ENCODE measurements around the gene OR4M1.
"Not testable (repeated sequence)": the region's sequence is repeated elsewhere in the genome, so short reads cannot be mapped to it uniquely, and the experiment has no call there.

The OR4M1 gene

GRCh38 chr14:19773204-19773603, at the start of gene OR4M1:
Gene OR4M1 (plus strand): TSS chr14:19773504. CDS start chr14:19780323, 6,819 bp downstream.
- not testable (repeated sequence) for H3K27me3 Mint-ChIP-seq; ATAC-seq (replicated peaks; ENCODE audit: extremely low read depth, poor library complexity, severe bottlenecking); DNase-seq (ENCODE audit: low spot score in 2 of 2); H3K4me1 Mint-ChIP-seq; H3K36me3 Mint-ChIP-seq (ENCODE audit: insufficient read depth); H3K27ac Mint-ChIP-seq (ENCODE audit: low read depth); H3K4me3 Mint-ChIP-seq
- peaks cover 26% of the 10 kb centered on the region for H3K9me3 Mint-ChIP-seq

- no peak overlapping the region for H3K27ac Mint-ChIP-seq (ENCODE audit: low read depth)
- H3K4me1 Mint-ChIP-seq: no peaks in the 10 kb centered on the region
- DNase-seq (ENCODE audit: low spot score in 2 of 2) (no peak), ATAC-seq (replicated peaks; ENCODE audit: extremely low read depth, poor library complexity, severe bottlenecking) (no peak)
- H3K9me3 Mint-ChIP-seq: peaks cover 7% of the 10 kb centered on the region
- H3K27me3 Mint-ChIP-seq: no peaks in the 10 kb centered on the region
- H3K36me3 Mint-ChIP-seq (ENCODE audit: insufficient read depth): no peaks in the 10 kb centered on the region
- no peak overlapping the region for H3K4me3 Mint-ChIP-seq
Measured at GRCh38 chr14:19729359-19729758, 43.9 kb upstream of the OR4M1 start.

- Mint-ChIP-seq H3K4me3 (no peak overlapping the region), H3K27ac (ENCODE audit: low read depth) (no peak overlapping the region), H3K9me3 (peaks cover 7% of the 10 kb centered on the region), H3K27me3 (no peaks in the 10 kb centered on the region), H3K36me3 (ENCODE audit: insufficient read depth) (no peaks in the 10 kb centered on the region), H3K4me1 (no peaks in the 10 kb centered on the region)
- DNase-seq (ENCODE audit: low spot score in 2 of 2) (no peak), ATAC-seq (replicated peaks; ENCODE audit: extremely low read depth, poor library complexity, severe bottlenecking) (no peak)
Measured at GRCh38 chr14:19729763-19730162, 43.5 kb upstream of the OR4M1 start.

- not testable (repeated sequence) for H3K36me3 Mint-ChIP-seq (ENCODE audit: insufficient read depth); H3K4me1 Mint-ChIP-seq; H3K4me3 Mint-ChIP-seq; H3K27me3 Mint-ChIP-seq; DNase-seq (ENCODE audit: low spot score in 2 of 2); ATAC-seq (replicated peaks; ENCODE audit: extremely low read depth, poor library complexity, severe bottlenecking); H3K27ac Mint-ChIP-seq (ENCODE audit: low read depth)
- peaks cover 10% of the 10 kb centered on the region for H3K9me3 Mint-ChIP-seq
Measured at GRCh38 chr14:19733893-19734292, 39.4 kb upstream of the OR4M1 start.

- Mint-ChIP-seq H3K4me3 (no peak within 1 kb of the TSS), H3K9me3 (peaks cover 11% of the 10 kb centered on the region), H3K4me1 (no peaks in the 10 kb centered on the region), H3K27ac (ENCODE audit: low read depth) (no peak within 1 kb of the TSS), H3K27me3 (no peaks in the 10 kb centered on the region), H3K36me3 (ENCODE audit: insufficient read depth) (no peaks in the 10 kb centered on the region)
- ATAC-seq (replicated peaks; ENCODE audit: extremely low read depth, poor library complexity, severe bottlenecking) (no peak), DNase-seq (ENCODE audit: low spot score in 2 of 2) (no peak)
Measured at GRCh38 chr14:19743256-19743655, 30.0 kb upstream of the OR4M1 start, which contains the start of gene OR4Q3. Gene OR4Q3 (plus strand): TSS chr14:19743571.

GRCh38 chr14:19752316-19752715, 21.0 kb upstream of the OR4M1 start:
- H3K27ac Mint-ChIP-seq (ENCODE audit: low read depth); ATAC-seq (replicated peaks; ENCODE audit: extremely low read depth, poor library complexity, severe bottlenecking); H3K36me3 Mint-ChIP-seq (ENCODE audit: insufficient read depth); H3K4me1 Mint-ChIP-seq; DNase-seq (ENCODE audit: low spot score in 2 of 2); H3K27me3 Mint-ChIP-seq; H3K4me3 Mint-ChIP-seq; H3K9me3 Mint-ChIP-seq: not testable (repeated sequence)

- H3K4me3 Mint-ChIP-seq: no peak overlapping the region
- no peaks in the 10 kb centered on the region for H3K4me1 Mint-ChIP-seq
- H3K27me3 Mint-ChIP-seq: no peaks in the 10 kb centered on the region
- no peak overlapping the region for H3K27ac Mint-ChIP-seq (ENCODE audit: low read depth)
- peaks cover 2% of the 10 kb centered on the region for H3K36me3 Mint-ChIP-seq (ENCODE audit: insufficient read depth)
- H3K9me3 Mint-ChIP-seq: peaks cover 6% of the 10 kb centered on the region
- no peak for DNase-seq (ENCODE audit: low spot score in 2 of 2)
- no peak for ATAC-seq (replicated peaks; ENCODE audit: extremely low read depth, poor library complexity, severe bottlenecking)
Measured at GRCh38 chr14:19754172-19754571, 19.1 kb upstream of the OR4M1 start.

- not testable (repeated sequence) for H3K4me3 Mint-ChIP-seq; H3K4me1 Mint-ChIP-seq; H3K27ac Mint-ChIP-seq (ENCODE audit: low read depth); H3K36me3 Mint-ChIP-seq (ENCODE audit: insufficient read depth); DNase-seq (ENCODE audit: low spot score in 2 of 2); ATAC-seq (replicated peaks; ENCODE audit: extremely low read depth, poor library complexity, severe bottlenecking); H3K27me3 Mint-ChIP-seq
- H3K9me3 Mint-ChIP-seq: peaks cover 26% of the 10 kb centered on the region
Measured at GRCh38 chr14:19771491-19771890, 1.8 kb upstream of the OR4M1 start.

- peak; percentile 12 for ATAC-seq (replicated peaks; ENCODE audit: extremely low read depth, poor library complexity, severe bottlenecking)
- Mint-ChIP-seq H3K27ac (ENCODE audit: low read depth) (no peak overlapping the region), H3K27me3 (no peaks in the 10 kb centered on the region), H3K4me3 (no peak overlapping the region), H3K9me3 (peaks cover 26% of the 10 kb centered on the region), H3K4me1 (no peaks in the 10 kb centered on the region), H3K36me3 (ENCODE audit: insufficient read depth) (peaks cover 1% of the 10 kb centered on the region)
- no peak for DNase-seq (ENCODE audit: low spot score in 2 of 2)
Measured at GRCh38 chr14:19771895-19772430, 1.3 kb upstream of the OR4M1 start.

- not testable (repeated sequence) for H3K4me3 Mint-ChIP-seq; H3K36me3 Mint-ChIP-seq (ENCODE audit: insufficient read depth); H3K27me3 Mint-ChIP-seq; DNase-seq (ENCODE audit: low spot score in 2 of 2); H3K4me1 Mint-ChIP-seq; H3K27ac Mint-ChIP-seq (ENCODE audit: low read depth); ATAC-seq (replicated peaks; ENCODE audit: extremely low read depth, poor library complexity, severe bottlenecking)
- H3K9me3 Mint-ChIP-seq: peaks cover 26% of the 10 kb centered on the region
Measured at GRCh38 chr14:19772454-19772853, 850 bp upstream of the OR4M1 start.

GRCh38 chr14:19775587-19775986, 2.3 kb downstream of the OR4M1 start:
- no peak overlapping the region for H3K4me3 Mint-ChIP-seq
- peaks cover 1% of the 10 kb centered on the region for H3K36me3 Mint-ChIP-seq (ENCODE audit: insufficient read depth)
- H3K9me3 Mint-ChIP-seq: peaks cover 29% of the 10 kb centered on the region
- no peaks in the 10 kb centered on the region for H3K4me1 Mint-ChIP-seq
- no peak overlapping the region for H3K27ac Mint-ChIP-seq (ENCODE audit: low read depth)
- DNase-seq (ENCODE audit: low spot score in 2 of 2) (no peak), ATAC-seq (replicated peaks; ENCODE audit: extremely low read depth, poor library complexity, severe bottlenecking) (no peak)
- H3K27me3 Mint-ChIP-seq: no peaks in the 10 kb centered on the region

- DNase-seq (ENCODE audit: low spot score in 2 of 2); H3K9me3 Mint-ChIP-seq; H3K4me3 Mint-ChIP-seq; H3K27me3 Mint-ChIP-seq; H3K4me1 Mint-ChIP-seq; ATAC-seq (replicated peaks; ENCODE audit: extremely low read depth, poor library complexity, severe bottlenecking); H3K36me3 Mint-ChIP-seq (ENCODE audit: insufficient read depth); H3K27ac Mint-ChIP-seq (ENCODE audit: low read depth): not testable (repeated sequence)
Measured at GRCh38 chr14:19785848-19786247, 12.5 kb downstream of the OR4M1 start.

- DNase-seq (ENCODE audit: low spot score in 2 of 2); H3K36me3 Mint-ChIP-seq (ENCODE audit: insufficient read depth); H3K9me3 Mint-ChIP-seq; H3K4me1 Mint-ChIP-seq; H3K27me3 Mint-ChIP-seq; H3K27ac Mint-ChIP-seq (ENCODE audit: low read depth); ATAC-seq (replicated peaks; ENCODE audit: extremely low read depth, poor library complexity, severe bottlenecking); H3K4me3 Mint-ChIP-seq: not testable (repeated sequence)
Measured at GRCh38 chr14:19787318-19787717, 14.0 kb downstream of the OR4M1 start.

Data from central memory CD8-positive, alpha-beta T cell (primary cell).